Cardiac muscle cell (in vitro differentiated cells and primary cell): Measurements from ENCODE around the gene PLCXD3. TPM values are rescaled to one million over a fixed set of nuclear protein-coding genes. Genes with fewer than 3 reads are reported as not detected.

Source experiments
- DNase-seq, 2 donors: peaks; one replicate each; pipeline versions ENCODE4 v3.0.0 to v3.0.0-alpha.2; 2010 to 2017; ENCODE audit warnings: low read depth in 1 of 2, low spot score in 1 of 2
- H3K27ac ChIP-seq: fragments of 200-600 bp; sonication (generic); 2 replicates; pipeline ENCODE4 v1.5.1; 2016
- H3K27me3 ChIP-seq: fragments of 200-600 bp; sonication (generic); 2 replicates; pipeline ENCODE4 v1.6.0; 2016; ENCODE audit warnings: control low read depth
- H3K36me3 ChIP-seq: fragments of 200-600 bp; sonication (generic); 2 replicates; pipeline ENCODE4 v1.5.1; 2016; ENCODE audit warnings: control low read depth
- H3K4me1 ChIP-seq: fragments of 200-600 bp; sonication (generic); 2 replicates; pipeline ENCODE4 v1.8.1; 2017; ENCODE audit warnings: low read depth, mild to moderate bottlenecking, mixed run types
- H3K4me3 ChIP-seq: fragments of 200-600 bp; sonication (generic); 2 replicates; pipeline ENCODE4 v1.5.1; 2016; ENCODE audit warnings: mild to moderate bottlenecking
- H3K9me3 ChIP-seq: fragments of 200-600 bp; sonication (generic); 2 replicates; pipeline ENCODE4 v1.5.1; 2017; ENCODE audit warnings: low read depth, mild to moderate bottlenecking, control low read depth
- polyA plus RNA-seq: library from polyadenylated mRNA; unstranded; fragments of >200 nt; fragmentation: Nextera tagmentation; extraction: Ambion mirVana; gene quantifications from 2 replicates; pipeline ENCODE4 v1.2.1, GENCODE V29; 2016
- total RNA-seq: library from RNA; depleted of rRNA; stranded (reverse); fragments of >200 nt; gene quantifications from 2 replicates; pipeline ENCODE4 v1.2.3, GENCODE V29; 2016
- TF ChIP-seq, protein P1 (sequence below): IDR thresholded peaks from 2 replicates; pipeline ENCODE4 v1.5.1; 2012; ENCODE audit warnings: low read depth, mild to moderate bottlenecking, low read length

PLCXD3 gene
- total and polyA plus RNA-seq, 2 experiments from 2014 or later = 7.9 to 58.6 TPM

DNA sequence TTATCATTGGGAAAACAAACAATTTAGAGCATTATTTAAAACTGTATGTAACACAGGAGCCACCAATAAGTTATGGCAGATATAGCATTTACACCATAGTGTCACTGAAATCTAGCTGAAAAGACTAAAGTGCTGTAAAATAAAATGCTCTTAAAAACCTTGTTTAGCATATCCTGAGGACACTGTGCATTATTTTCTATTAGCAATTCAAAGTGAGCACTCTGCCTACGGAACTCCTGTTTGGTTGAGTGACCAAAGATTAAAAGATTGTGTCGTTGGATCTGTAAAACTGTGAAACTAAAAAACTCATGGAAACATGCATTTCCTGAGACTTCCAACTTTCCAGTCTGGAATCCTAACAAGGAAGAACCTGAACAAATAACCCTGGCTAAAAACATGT lies 201.1 kb downstream of the PLCXD3 start:
- Histone ChIP-seq H3K9me3 (no peaks in the 10 kb centered on the region), H3K27ac (no peak overlapping the region), H3K27me3 (no peaks in the 10 kb centered on the region), H3K4me3 (no peak overlapping the region), H3K36me3 (no peaks in the 10 kb centered on the region), H3K4me1 (no peaks in the 10 kb centered on the region)
- TF ChIP-seq, protein P1, sequence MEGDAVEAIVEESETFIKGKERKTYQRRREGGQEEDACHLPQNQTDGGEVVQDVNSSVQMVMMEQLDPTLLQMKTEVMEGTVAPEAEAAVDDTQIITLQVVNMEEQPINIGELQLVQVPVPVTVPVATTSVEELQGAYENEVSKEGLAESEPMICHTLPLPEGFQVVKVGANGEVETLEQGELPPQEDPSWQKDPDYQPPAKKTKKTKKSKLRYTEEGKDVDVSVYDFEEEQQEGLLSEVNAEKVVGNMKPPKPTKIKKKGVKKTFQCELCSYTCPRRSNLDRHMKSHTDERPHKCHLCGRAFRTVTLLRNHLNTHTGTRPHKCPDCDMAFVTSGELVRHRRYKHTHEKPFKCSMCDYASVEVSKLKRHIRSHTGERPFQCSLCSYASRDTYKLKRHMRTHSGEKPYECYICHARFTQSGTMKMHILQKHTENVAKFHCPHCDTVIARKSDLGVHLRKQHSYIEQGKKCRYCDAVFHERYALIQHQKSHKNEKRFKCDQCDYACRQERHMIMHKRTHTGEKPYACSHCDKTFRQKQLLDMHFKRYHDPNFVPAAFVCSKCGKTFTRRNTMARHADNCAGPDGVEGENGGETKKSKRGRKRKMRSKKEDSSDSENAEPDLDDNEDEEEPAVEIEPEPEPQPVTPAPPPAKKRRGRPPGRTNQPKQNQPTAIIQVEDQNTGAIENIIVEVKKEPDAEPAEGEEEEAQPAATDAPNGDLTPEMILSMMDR = no peak
- DNase-seq = no peak

DNA sequence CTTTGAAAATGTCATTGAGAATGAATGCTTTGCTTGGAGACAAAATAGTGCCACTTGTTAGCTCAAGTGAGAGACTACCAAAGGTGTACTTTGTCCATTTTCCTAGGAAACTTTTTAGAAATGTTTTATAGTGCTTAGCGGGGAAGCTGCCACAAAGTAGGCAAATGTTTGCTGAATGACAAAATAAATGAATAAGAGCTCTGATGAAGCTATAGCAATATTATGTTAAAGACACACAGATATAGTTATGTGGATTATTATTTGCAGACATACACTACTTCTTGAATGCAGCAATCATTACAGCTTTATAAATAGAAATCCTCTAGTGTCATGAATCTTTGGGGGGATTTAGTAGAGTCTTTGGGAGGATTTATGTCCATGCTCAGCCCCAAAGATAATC lies 204.4 kb downstream of the PLCXD3 start:
- DNase-seq = no peak
- H3K4me1 ChIP-seq = peaks cover 7% of the 10 kb centered on the region
- H3K27ac ChIP-seq = no peak overlapping the region
- no peak overlapping the region for H3K4me3 ChIP-seq
- H3K36me3 ChIP-seq = no peaks in the 10 kb centered on the region
- TF ChIP-seq, protein P1 = no peak
- H3K27me3 ChIP-seq = no peaks in the 10 kb centered on the region
- no peaks in the 10 kb centered on the region for H3K9me3 ChIP-seq

DNA sequence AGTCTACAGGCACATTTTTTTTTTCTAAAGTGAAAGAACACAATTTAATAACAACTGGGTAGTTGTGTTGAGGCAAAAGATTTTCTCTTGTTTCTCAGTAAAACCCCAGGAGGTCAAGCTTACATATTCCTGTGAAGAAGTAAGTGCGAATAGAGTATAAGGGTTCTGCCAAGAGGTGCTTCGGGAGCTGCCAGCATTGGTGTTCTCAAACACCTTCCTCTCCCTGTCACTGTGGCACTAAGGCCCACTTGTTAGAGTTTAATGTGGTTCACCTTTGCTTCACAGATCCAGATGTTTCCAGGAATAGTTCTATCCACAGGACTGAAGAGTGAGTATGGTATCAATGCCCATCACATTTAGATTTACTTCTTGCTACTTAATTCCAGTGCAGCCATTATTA lies 205.3 kb downstream of the PLCXD3 start:
- TF ChIP-seq, protein P1 = no peak
- Histone ChIP-seq H3K27ac (no peak overlapping the region), H3K27me3 (no peaks in the 10 kb centered on the region), H3K4me1 (peaks cover 7% of the 10 kb centered on the region), H3K36me3 (no peaks in the 10 kb centered on the region), H3K9me3 (no peaks in the 10 kb centered on the region), H3K4me3 (no peak overlapping the region)
- DNase-seq = peak in 1 of 2 donors; percentile 7

DNA sequence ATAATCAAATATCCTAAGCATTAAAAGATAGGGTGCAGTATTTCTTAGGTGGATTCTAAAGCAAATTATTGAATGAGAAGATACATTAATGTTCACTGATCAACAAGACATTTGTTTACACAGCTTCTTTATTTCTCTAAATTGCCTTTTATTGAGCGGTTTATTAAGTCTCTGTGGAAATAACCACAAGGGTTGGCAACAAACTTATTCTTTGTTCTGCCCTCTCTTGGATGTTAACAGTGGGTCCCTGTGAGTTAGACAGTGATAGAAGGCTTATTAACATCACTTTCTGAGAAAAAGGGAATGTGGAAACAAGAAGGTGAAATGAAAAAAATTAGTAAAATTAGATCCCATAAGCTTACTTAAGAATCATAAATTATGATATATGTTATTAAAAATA lies 214.3 kb downstream of the PLCXD3 start:
- Histone ChIP-seq H3K27me3 (no peaks in the 10 kb centered on the region), H3K4me3 (no peak overlapping the region), H3K4me1 (no peaks in the 10 kb centered on the region), H3K9me3 (no peaks in the 10 kb centered on the region), H3K27ac (no peak overlapping the region), H3K36me3 (no peaks in the 10 kb centered on the region)
- TF ChIP-seq, protein P1 = no peak
- DNase-seq = no peak

DNA sequence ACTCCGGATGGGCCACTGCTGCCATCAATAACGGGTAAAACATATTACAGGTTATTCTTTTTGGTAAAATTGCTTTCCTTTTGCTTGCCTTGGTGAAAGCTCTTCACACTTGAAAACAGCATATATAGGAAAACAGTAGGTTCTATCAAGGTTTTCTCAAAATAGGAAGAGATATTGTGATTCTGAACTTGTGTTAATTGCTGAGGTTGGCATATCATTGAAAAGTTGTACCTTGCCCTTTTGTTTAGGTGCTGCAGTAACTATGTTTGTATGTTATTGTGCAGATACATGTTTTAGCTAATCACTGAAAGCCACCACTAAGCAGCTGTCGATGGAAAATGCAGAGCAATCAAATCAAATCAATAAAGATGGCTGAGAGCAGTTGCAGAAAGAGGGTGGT lies 219.1 kb downstream of the PLCXD3 start:
- Histone ChIP-seq H3K27me3 (no peaks in the 10 kb centered on the region), H3K36me3 (no peaks in the 10 kb centered on the region), H3K4me1 (no peaks in the 10 kb centered on the region), H3K4me3 (no peak overlapping the region), H3K27ac (no peak overlapping the region), H3K9me3 (no peaks in the 10 kb centered on the region)
- no peak for DNase-seq
- TF ChIP-seq, protein P1 = no peak

DNA sequence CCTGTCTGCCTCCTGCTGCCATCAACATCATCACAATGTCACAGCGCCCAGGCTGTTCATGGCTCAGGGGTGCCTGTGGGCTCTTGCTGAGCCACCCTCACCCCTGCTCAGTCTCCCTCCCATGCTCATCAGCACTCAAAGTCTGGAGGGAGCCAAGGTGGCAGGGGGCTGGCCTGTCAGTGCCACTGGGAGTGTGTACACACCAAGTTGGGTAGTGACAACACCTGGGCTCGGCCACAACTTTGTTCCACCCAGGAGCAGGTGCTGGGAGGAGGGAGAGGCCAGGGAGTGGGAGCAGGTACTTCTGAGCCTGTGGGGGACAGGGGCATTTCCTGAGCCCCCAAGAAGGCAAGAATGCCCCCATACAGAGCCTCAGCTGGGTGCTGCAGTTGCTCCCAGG lies 219.6 kb downstream of the PLCXD3 start:
- no peaks in the 10 kb centered on the region for H3K27me3 ChIP-seq
- no peaks in the 10 kb centered on the region for H3K4me1 ChIP-seq

More for the DNA sequence above, 219.6 kb downstream of the PLCXD3 start:
- Histone ChIP-seq H3K4me3 (no peak overlapping the region), H3K9me3 (no peaks in the 10 kb centered on the region), H3K27ac (no peak overlapping the region), H3K36me3 (no peaks in the 10 kb centered on the region)
- TF ChIP-seq, protein P1 = no peak
- DNase-seq = no peak
